SK-N-MC (cell line): Measurements from ENCODE around the gene ATRNL1.

Experiments
- EZH2 ChIP-seq: fragments of 200-600 bp; sonication (generic); IDR thresholded peaks from one replicate; pipeline ENCODE4 v1.6.1; 2017; ENCODE audit warnings: antibody characterized with exemption
- FOXP2 ChIP-seq: optimal IDR thresholded peaks from 2 replicates; pipeline ENCODE3; 2011; ENCODE audit warnings: mild to moderate bottlenecking, moderate library complexity; ENCODE audit not compliant: insufficient read depth; ENCODE audit errors: extremely low read length, control extremely low read depth
- POLR2AphosphoS5 ChIP-seq: IDR thresholded peaks from 2 replicates; pipeline ENCODE4 v1.6.1; 2012; ENCODE audit warnings: mild to moderate bottlenecking, low read depth, low read length, borderline replicate concordance

GRCh38 chr10:115969591-115969990, 876.4 kb downstream of the ATRNL1 start:
- no peak for TF ChIP-seq EZH2
- TF ChIP-seq POLR2AphosphoS5, result no peak
- no peak for TF ChIP-seq FOXP2
